Stimulated activated CD4-positive, alpha-beta T cell treated with anti-CD3 and anti-CD28 coated beads, TNF-alpha, amount 100 ng/mL, for 24 hours (primary cell): Measurements from ENCODE around the gene SLC45A2.

Source experiments
- DNase-seq, 3 experiments: peaks; one replicate each; pipeline ENCODE4 v3.0.0-alpha.2; 2020; ENCODE audit warnings: low read depth in 3 of 3

SLC45A2 gene

DNA sequence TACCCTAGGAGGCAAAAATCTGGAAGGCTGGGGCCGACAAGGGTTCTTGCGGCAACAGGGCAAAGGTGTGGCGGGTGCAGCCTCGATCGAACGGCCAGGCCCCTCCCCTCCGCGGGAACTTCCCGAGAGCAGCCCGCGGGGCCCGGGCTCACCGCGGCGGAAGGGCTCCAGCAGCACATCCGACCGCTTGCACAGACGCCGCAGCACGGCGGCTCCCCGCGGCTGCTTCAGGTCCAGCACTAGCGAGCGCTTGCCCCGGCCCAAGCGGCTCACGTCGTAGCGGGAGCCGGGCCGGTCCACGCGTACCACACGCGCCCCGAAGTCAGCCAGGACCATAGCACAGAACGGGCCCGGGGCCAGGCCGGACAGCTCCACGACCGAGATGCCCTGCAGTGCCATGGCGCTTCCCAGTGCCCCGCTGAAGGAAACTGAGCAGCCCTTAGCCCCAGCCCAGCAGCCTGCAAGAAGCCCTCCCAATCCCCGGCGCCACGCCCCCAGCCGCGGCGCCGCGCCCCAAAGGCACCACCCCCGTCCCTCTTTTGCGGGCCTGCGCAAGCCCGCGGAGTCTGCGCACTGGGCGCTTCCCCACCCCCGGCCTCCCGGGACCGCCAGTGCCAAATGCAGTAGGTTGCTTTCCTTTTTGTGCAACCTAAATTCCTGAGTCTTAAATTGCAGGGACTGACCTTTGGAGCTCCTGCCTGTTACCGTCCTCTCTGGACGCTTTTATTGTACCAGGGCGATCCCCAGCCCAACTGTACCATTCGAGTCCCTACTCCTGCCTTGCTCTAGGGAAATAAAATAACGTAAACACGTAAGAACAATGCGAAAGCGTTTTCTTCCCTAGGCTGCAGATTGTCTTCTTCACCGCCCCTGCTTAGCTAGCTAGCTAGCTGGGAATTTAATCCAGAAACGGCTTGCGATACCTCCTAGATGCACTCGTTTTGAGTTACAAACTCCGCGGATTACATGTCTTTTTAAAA lies 23.4 kb upstream of the SLC45A2 start, which contains the start of gene AMACR:
TSS of gene AMACR (minus strand) at position 430 of the 980 bp plus-strand sequence. CDS start at position 399, 31 bp downstream.
- peak; percentile 66 to 87 (median 80) for DNase-seq

DNA sequence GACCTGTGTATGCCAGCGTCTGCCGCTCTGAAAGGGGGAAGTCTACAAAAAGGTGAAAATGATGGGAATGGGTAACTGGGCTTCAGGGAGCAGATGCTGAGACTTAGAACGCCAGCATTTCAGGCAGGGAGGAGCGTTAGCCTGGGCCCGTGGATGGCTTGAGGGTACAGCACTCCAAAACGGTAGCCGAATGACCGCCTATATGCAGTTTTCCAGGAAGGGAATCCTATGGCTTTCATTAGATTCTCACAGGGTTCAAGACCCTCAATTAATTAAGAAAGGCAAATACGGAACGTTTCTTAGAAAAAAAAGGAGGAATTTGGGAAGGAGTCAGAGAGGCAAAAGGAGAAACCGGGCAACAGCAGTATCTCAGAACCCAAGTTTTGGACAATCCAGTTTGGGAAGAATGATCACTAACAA lies 22.7 kb upstream of the SLC45A2 start:
- no peak for DNase-seq

DNA sequence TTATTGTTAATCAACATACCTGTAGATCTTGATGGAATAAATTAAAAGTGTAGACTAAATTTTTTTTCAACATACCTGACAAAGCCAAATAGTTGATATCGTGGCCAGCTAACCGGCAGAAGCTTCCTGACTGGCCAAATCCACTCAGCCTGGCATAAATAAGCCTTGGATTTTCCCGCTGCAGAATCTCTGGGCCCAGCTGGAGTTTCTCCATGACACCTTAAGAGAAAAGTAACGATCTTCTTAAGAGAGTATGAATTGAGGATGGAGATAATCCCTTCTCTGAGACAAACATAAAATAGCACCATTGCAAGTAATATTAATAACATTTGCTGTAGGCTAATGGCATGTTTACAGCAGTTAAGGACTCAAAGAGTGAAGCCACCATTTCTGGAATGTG lies 21.2 kb upstream of the SLC45A2 start:
- no peak for DNase-seq

DNA sequence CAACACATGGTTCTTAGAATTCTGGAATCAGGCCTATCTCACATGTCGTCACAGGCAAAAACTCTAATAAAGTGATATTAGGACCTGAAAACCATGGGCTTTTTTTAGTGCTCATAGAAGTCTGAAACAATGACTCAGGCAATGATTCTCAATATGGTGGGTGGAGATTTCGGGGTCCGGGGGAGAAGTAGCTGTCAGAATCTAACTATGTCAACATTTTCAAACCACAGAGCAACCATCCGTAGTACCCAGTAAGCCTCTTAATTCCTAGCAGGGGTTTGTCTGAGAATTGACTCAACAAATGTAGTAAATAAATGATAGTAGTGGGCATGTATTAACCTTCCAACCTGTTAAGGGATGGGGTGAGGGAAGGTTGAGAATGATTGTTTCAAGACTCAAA lies 20.7 kb upstream of the SLC45A2 start:
- DNase-seq, result no peak

DNA sequence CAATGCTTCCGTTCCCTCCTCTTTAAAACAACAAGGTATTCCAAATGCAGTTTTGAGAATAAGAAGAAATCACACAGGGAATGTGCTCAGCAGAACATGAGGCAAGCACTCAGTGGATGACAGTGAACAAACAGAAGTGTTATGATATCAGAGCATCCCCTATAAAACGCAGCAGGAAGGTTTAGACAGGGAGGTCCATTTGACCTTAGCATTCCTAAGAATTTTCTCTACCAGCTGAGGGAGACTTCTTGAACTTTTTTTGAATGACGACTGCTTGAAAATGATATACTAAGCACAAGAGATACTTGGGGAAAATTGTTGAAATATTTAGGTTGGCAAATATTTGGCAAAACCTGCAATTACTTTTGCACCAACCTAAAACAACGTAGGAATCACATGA lies 19.4 kb upstream of the SLC45A2 start:
- no peak for DNase-seq

DNA sequence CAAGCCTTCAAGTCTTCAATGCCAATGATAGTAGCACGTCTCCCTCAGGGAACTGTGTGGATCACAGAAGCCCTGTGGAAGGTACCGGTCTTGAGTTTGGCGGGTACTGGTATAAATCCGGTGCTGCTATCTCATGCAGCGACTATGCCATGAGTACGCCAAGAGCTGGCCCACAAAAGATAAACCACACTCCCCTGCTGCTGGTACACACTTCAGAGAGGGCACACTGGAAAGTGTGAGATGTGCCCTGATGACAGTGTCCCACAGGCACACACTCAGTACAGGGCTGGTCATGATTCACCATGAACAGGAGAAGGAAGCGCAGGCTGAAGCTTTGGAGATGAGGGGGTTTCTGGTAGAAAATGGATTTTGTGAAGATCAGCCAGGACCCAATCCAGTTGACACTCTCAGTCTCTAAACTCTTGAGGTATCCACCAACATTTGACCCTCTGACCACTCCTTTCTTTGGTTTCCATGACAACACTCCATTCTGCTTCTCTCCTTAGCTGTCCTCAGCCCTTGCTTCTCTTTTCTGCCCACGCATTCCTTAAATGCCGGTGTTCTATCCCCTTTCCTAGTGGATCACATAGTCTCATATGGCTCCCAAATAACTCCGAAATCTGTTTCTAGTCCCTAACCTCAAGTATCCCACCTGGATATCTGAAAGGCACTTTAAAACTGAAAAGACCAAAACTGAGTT lies 18.3 kb upstream of the SLC45A2 start:
- no peak for DNase-seq

DNA sequence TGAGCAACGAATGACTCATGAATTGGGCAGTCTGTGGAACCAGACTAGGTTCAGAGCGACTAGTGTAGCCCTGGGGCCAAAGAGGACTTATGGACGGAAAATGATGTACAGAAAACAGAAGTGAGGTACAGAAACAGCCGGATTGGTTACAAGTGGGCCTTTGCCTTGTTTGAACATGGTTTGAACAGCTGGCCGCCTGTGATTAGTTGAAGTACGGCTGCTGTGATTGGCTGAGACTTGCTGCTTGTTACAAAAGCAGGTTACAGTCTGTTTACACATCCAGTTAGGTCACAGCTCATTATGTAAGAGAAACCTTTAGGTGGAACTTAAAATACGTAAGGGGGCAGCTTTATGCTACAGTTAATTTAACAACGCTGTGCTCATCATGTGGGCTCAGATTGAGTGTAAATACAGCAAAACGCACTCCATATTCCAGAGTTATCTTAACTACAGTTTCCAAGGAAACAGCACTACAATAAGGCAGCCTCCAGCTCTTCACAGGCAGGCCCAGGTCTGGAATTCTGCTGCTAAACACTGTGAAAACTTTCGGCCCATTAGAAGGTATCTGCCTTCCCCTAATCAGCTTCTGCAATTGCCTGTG lies 16.8 kb upstream of the SLC45A2 start:
- DNase-seq, result no peak

DNA sequence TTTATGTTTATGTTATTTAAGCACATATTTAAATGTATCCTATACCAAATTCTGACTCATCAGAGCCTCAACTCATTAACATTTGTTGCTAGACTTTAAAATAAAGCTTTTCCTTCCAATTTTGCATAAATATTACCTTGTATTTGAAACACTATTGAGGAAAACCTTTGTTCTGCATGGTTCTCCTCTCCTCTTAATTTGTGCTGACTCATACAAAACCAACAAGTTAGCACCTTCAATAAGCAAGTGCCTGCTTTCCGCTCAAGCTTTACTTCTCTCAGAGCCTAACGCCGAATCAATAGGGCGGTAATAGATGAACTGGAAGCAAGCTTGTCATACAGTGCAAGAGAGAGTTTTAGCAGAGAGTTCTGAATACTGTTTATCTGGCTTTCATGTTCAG lies 15.5 kb upstream of the SLC45A2 start:
- DNase-seq, result no peak

DNA sequence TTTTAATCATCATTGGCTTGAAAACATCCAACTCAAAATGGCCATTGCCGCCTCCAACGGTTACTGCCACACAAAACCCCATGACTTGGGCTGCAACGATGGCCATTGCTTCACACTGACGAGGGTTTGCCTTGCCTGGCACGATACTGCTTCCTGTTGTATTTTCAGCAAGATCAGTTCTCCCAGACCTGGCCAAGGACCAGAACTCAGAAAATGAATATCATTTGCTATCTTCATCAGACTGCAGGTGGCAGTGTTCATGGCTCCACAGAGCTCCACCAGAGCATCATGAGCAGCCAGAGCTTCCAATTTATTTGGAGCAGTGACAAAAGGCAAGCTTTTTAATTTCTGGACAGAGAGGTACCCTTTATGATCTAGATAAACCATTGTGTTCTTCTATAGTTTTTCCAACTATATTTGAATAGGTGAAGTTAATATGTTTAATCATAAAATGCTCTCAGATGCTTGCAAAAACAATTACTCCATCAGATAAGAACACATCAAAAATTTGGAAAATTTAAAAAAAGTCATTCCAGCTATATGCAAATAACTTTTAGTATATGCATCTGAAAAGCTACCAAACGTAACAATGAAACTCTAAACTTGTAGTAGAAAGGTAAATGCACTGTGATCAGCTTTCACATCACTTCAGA lies 13.0 kb upstream of the SLC45A2 start:
- no peak for DNase-seq

DNA sequence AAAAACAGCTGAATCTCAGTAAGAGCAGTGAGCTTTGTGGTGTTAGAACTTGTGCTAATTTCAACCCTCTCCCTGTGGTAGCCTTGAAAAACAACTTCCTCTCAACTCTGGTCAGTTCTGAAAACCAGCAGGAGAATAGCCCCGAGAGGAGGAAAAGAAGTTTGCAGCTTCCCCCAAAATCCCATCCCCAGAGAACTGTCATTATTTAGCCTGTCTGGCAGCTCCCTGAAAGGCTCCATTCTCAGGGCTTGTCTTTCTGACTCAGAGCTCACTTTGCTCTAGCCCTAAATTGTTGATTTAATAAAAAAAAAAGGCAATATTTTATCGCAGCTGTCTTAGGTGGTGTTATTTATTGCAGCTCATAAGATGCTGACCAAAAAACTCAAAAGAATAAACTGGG lies 11.4 kb upstream of the SLC45A2 start:
- DNase-seq, result no peak

DNA sequence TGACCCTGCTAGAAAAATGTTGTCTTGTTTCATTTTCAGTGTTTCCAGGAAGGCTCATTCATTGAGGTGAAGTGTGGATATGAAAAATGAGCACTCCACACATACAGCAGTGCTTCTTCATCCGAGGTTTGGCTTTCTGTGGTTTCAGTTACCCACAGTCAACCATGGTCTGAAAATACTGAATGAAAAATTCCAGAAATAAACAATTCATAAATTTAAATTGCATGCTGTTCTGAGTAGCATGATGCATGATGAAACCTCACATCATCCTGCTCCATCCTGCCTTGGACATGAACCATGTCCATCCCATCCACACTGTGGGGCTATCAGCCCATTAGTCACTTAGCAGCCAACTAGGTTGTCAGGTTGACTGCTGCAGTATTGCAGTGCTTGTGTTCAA lies 10.4 kb upstream of the SLC45A2 start:
- DNase-seq, result no peak

DNA sequence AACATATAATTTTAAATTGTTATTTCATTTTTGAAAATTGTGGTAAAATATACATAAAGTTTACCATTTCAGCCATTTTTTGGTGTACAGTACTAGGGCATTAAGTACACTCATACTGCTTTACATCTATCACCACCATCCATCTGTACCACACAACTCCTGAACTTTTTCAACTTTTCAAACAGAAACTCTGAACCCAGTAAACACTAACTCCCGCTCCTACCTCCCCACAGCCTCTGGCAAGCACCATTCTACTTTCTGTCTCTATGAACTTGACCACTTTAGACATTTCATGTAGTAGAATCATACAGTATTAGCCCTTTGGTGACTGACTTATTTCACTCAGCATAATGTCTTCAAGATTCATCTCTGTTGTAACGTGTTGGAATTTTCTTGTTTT lies 8.4 kb upstream of the SLC45A2 start:
- DNase-seq, result no peak

DNA sequence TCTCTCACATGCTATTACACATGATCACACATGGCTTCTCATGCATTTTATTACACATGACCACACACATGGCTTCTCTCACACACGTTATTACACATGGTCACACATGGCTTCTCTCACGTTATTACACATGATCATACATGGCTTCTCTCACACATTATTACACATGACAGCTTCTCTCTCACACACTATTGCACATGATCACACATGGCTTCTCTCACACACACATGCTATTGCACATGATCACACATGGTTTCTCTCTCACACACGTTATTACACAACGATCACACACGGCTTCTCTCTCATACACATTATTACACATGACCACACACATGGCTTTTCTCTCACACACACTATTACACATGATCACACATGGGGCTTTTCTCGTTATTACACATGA lies 954 bp upstream of the SLC45A2 start:
- no peak for DNase-seq

DNA sequence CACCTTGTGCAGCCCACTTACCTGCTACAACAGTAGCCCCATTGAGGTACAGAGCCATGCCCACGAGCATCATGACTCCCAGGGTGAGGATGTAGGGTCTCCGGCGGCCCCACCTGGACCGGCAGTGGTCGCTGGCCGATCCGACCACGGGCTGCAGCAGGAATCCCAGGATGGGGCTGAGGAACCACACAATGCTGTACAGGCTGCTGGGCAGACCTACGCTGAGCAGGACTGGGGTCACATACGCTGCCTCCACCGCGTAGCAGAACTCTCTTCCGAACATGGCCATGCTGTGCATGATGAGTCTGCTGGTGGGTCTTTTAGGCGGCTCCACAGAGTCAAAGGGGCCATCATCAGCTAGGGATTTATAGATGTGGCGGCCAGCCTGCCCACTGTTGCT lies 315 bp downstream of the SLC45A2 start:
- DNase-seq, result no peak

DNA sequence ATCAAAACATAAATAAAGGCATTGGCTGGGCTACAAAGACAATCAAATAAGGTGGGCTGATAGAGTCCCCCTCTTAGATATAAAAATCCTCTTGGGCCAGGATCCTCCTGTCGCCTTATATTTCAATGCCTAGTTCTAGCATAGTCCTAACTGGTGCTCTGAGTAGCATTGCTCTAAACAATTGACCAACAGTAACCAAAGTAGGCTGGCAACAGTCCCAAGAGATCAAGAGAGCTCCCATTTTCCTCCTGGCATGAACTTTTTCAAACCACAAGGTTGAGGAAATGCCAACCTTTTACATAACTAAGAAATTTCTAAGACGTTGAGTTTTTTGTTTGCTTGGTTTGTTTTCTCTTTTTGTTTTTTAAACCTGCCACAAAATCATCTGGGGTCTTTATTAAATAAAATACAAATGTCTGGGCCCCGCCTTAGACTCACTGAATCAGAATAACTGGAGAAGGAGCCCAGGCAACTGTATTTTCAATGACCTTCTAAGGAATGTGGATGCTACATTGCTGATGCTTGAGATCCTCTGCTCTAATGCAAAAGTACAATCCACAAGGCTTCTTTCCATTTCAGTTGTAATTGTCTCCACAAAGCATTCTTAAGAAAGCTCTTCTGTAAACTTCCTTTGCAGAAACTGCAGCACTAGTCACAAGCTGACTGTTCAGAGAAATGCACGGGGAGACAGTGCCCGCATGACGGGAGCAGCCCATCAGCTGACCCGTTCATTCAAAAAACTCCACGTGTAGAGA lies 2.9 kb downstream of the SLC45A2 start:
- DNase-seq, result no peak

DNA sequence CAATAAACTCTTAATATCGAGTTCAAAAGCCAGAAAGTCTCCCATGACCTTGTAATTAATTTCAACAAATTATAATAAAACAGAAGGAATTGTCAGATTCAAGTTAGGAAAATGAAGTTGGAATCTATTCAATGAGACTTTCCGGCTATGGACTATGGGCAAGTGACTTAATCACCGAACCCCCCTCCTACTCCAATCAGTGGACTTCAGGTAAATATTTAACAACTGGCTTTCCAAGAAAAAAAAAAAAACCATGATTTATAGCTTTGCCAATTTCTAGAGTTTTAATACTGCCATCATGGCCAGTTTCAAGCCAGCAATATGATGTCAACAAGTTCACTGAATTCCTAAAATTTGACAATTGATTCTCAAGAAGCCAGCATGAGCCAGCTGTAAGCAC lies 4.5 kb downstream of the SLC45A2 start:
- DNase-seq, result no peak

DNA sequence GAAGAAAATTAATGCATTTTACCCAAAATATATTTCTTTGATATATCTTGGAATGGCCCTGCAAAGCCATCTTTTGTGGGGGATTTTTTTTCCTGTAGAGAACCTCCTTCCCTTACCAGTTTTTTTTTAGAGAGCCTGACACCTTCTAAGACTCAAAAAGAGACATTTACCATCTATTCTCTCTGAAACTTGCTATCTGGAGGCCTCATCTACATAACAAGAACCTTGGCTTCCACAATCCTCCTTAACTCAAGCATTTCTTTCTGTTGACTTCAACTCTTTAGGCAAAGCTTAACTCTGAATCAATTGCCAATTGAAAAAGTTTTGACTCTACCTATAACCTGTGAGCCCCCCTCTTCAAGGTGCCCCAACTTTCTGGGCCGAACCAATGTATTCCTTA lies 6.2 kb downstream of the SLC45A2 start:
- DNase-seq, result no peak

DNA sequence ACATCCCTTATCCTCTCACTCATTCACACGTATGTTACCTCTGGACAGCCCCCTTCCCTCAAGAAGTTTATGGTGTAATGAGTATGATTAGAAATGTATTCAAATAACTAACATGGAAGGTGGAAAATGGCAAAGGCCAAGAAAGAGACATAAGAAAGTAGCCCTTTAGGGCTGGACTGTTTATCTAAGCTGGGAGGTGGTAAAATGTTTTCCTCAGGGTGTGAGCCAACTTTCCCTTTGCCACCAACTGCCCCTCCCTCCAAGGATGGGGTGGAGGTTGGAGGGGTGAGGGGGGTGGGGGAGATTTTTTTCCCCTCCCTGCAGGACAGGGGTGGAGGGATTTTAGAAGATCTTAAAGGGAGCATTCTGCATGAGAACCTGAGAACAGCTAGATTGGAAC lies 8.2 kb downstream of the SLC45A2 start:
- no peak for DNase-seq

DNA sequence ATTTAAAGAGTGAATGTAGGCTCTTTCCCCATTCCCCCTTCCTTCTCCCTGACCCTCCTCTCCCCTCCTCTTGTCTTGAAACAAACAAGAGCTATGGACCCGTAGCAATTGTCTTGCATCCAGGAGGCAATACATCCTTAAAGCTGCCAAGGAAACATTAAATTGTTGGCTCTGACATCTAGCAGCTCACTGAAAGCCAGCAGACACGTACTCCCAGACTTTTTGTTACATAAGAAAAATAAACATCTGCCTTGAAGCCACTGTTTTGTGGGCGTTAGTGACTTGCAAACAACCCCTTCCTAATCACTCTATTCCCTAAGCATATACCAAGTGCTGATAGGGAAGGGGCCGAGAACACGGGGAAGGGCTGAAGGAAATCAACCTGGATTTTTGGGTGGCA lies 8.6 kb downstream of the SLC45A2 start:
- DNase-seq, result no peak

DNA sequence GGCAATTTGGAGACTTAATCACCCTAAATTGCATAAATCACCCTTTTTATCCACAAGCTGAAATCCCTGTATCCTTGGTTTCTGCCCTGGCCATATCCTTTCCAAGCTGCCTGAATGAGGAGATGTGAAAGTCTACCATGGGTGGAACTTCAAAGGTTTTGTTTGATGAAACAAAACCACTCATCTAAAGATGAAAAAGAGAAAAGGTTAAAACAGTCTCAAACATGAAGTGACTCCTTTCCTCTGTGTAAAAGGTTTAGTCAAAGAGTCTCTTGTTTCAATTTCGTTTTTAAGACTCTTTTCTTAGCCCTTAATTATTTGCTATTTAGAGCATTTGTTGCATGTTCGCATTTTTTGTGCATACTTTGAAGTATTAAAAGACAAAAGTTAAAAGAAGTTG lies 11.2 kb downstream of the SLC45A2 start:
- no peak for DNase-seq
